NCI-H1092 (cell line): ENCODE results near the gene SOX10.

Experiments used
- DNase-seq: peaks from one replicate; lab custom pipeline; 2025; lab: John Stamatoyannopoulos, UW

Gene SOX10

GRCh38 chr22:37930270-37930951 lies 53.9 kb downstream of the SOX10 start:
- no peak for DNase-seq

GRCh38 chr22:37929390-37929789 lies 55.0 kb downstream of the SOX10 start:
- DNase-seq: no peak

- no peak for DNase-seq
These were observed 56.8 kb downstream of the SOX10 start for GRCh38 chr22:37927637-37927936.

- no peak for DNase-seq
These were observed 57.4 kb downstream of the SOX10 start for GRCh38 chr22:37926771-37927636.

- DNase-seq: no peak
These were observed 58.0 kb downstream of the SOX10 start for GRCh38 chr22:37926358-37926757.

GRCh38 chr22:37925767-37926166 lies 58.6 kb downstream of the SOX10 start:
- no peak for DNase-seq

GRCh38 chr22:37925330-37925729 lies 59.0 kb downstream of the SOX10 start:
- no peak for DNase-seq

- no peak for DNase-seq
These were observed 59.8 kb downstream of the SOX10 start for GRCh38 chr22:37924386-37925065.

- no peak for DNase-seq
These were observed 60.4 kb downstream of the SOX10 start for GRCh38 chr22:37923927-37924326.
